A673 (cell line): ENCODE measurements around the gene SAMD10.

Source experiments
- CTCF ChIP-seq: fragments of 300-800, 200-600 bp; sonication (generic); conservative IDR thresholded peaks from 2 replicates; pipeline ENCODE4 v1.5.1; 2017; ENCODE audit warnings: low read depth, mild to moderate bottlenecking, antibody characterized with exemption, low read length, moderate library complexity, mixed read lengths
- EZH2 ChIP-seq: fragments of 200-600 bp; sonication (generic); IDR thresholded peaks from 2 replicates; pipeline ENCODE4 v1.6.1; 2017; ENCODE audit warnings: borderline replicate concordance, low read depth, mild to moderate bottlenecking, mixed read lengths, antibody characterized with exemption, low read length; ENCODE audit not compliant: poor library complexity, severe bottlenecking

- no peak for TF ChIP-seq CTCF
- no peak for TF ChIP-seq EZH2
These were observed 47.7 kb downstream of the SAMD10 start for GRCh38 chr20:63931735-63932134.
